Activated T-helper 1 cell treated with anti-CD3 and anti-CD28 coated beads, Interleukin-12 subunit alpha, Interleukin-12 subunit beta, Interleukin-2, Interleukin-4 antibody, amounts not matched to agents 30 ng/mL and 10 ng/mL and 1 ng/mL, durations not matched to agents 14 hours and 24 hours and 36 hours (primary cell): ENCODE results near the gene C3. TPM values are rescaled to one million over a fixed set of nuclear protein-coding genes. Genes with fewer than 3 reads are reported as not detected.
A peak's percentile ranks its signal among the peaks of the same experiment; 100 is the strongest.
"Not testable (repeated sequence)": the region's sequence is repeated elsewhere in the genome, so short reads cannot be mapped to it uniquely, and the experiment has no call there.

Source experiments
- DNase-seq: peaks from one replicate; pipeline ENCODE4 v3.0.0; 2021; ENCODE audit warnings: low spot score
- H3K27ac Mint-ChIP-seq: one replicate; pipeline ENCODE4 v1.8.0; 2021; ENCODE audit warnings: mild to moderate bottlenecking, mixed read lengths
- H3K27me3 Mint-ChIP-seq: one replicate; pipeline ENCODE4 v1.8.0; 2022; ENCODE audit warnings: mild to moderate bottlenecking, moderate library complexity, mixed read lengths; ENCODE audit not compliant: insufficient read depth
- H3K36me3 Mint-ChIP-seq: one replicate; pipeline ENCODE4 v1.8.0; 2021; ENCODE audit warnings: low read depth, mixed read lengths
- H3K4me1 Mint-ChIP-seq: one replicate; pipeline ENCODE4 v1.8.0; 2021; ENCODE audit warnings: low read depth, mixed read lengths
- H3K4me3 Mint-ChIP-seq: one replicate; pipeline ENCODE4 v1.8.0; 2021; ENCODE audit warnings: mild to moderate bottlenecking, moderate library complexity, mixed read lengths
- H3K9me3 Mint-ChIP-seq: one replicate; pipeline ENCODE4 v1.8.0; 2021; ENCODE audit warnings: mixed read lengths
- intact Hi-C: fragments of 100-400 bp; cut with micrococcal nuclease; formaldehyde crosslinking; loops from one replicate; pipeline ENCODE4 v1.15.1; 2024
- total RNA-seq: library from RNA; stranded (reverse); gene quantifications from 2 replicates; pipeline ENCODE4 v1.2.3, GENCODE V29; 2022

The C3 gene
- total RNA-seq, 1 donor from 2014 or later = 6.1 TPM

- Mint-ChIP-seq H3K27me3 (peaks cover 1% of the 10 kb centered on the region), H3K9me3 (peaks cover 2% of the 10 kb centered on the region), H3K4me1 (peaks cover 70% of the 10 kb centered on the region), H3K4me3 (no peak overlapping the region), H3K27ac (peak overlapping the region; percentile 24), H3K36me3 (peaks cover 14% of the 10 kb centered on the region)
- intact Hi-C loops = loop anchor here (5.0 kb wide), 2 partner anchors 130 to 140 kb away; partner anchors contain the start of gene TNFSF9
- DNase-seq = no peak
These were observed 47.7 kb downstream of the C3 start for GRCh38 chr19:6672693-6673290.

- H3K4me1 Mint-ChIP-seq = peaks cover 66% of the 10 kb centered on the region
- H3K4me3 Mint-ChIP-seq = no peak overlapping the region
- intact Hi-C loops = loop anchor here (5.0 kb wide), 2 partner anchors 130 to 140 kb away; partner anchors contain the start of gene TNFSF9
- peaks cover 1% of the 10 kb centered on the region for H3K27me3 Mint-ChIP-seq
- peak overlapping the region; percentile 50 for H3K27ac Mint-ChIP-seq
- H3K9me3 Mint-ChIP-seq = no peaks in the 10 kb centered on the region
- H3K36me3 Mint-ChIP-seq = peaks cover 19% of the 10 kb centered on the region
- DNase-seq = no peak
These were observed 48.5 kb downstream of the C3 start for GRCh38 chr19:6671960-6672359.

GRCh38 chr19:6668691-6669090 is 51.8 kb downstream of the C3 start:
- peaks cover 20% of the 10 kb centered on the region for H3K36me3 Mint-ChIP-seq
- intact Hi-C loops = no loop called here

GRCh38 chr19:6667114-6667627 is 53.3 kb downstream of the C3 start:
- Mint-ChIP-seq H3K27me3 (peaks cover 1% of the 10 kb centered on the region), H3K27ac (peak overlapping the region; percentile 57), H3K4me1 (peaks cover 30% of the 10 kb centered on the region), H3K4me3 (peak overlapping the region; percentile 80), H3K9me3 (no peaks in the 10 kb centered on the region), H3K36me3 (peaks cover 20% of the 10 kb centered on the region)
- no peak for DNase-seq
- intact Hi-C loops = no loop called here

More at GRCh38 chr19:6668691-6669090, 51.8 kb downstream of the C3 start:
- H3K27me3 Mint-ChIP-seq = peaks cover 1% of the 10 kb centered on the region
- peak overlapping the region; percentile 100 for H3K4me3 Mint-ChIP-seq
- DNase-seq = no peak
- H3K4me1 Mint-ChIP-seq = peaks cover 41% of the 10 kb centered on the region
- H3K27ac Mint-ChIP-seq = peak overlapping the region; percentile 94
- H3K9me3 Mint-ChIP-seq = no peaks in the 10 kb centered on the region

GRCh38 chr19:6664916-6665315 is 55.5 kb downstream of the C3 start:
- no peaks in the 10 kb centered on the region for H3K9me3 Mint-ChIP-seq
- DNase-seq = no peak
- H3K36me3 Mint-ChIP-seq = peaks cover 28% of the 10 kb centered on the region
- H3K27ac Mint-ChIP-seq = no peak overlapping the region
- H3K4me3 Mint-ChIP-seq = no peak overlapping the region
- intact Hi-C loops = loop anchor here (5.0 kb wide), 1 partner anchor 73 kb away; the partner anchor contains the start of gene CD70
- peaks cover 12% of the 10 kb centered on the region for H3K4me1 Mint-ChIP-seq
- H3K27me3 Mint-ChIP-seq = no peaks in the 10 kb centered on the region

- peaks cover 25% of the 10 kb centered on the region for H3K36me3 Mint-ChIP-seq
- intact Hi-C loops = loop anchor here (1.0 to 5.0 kb wide), 3 partner anchors 9 to 147 kb away; partner anchors contain the start of gene CD70
- no peak overlapping the region for H3K27ac Mint-ChIP-seq
- DNase-seq = no peak
- H3K27me3 Mint-ChIP-seq = no peaks in the 10 kb centered on the region
- no peaks in the 10 kb centered on the region for H3K9me3 Mint-ChIP-seq
- H3K4me3 Mint-ChIP-seq = no peak overlapping the region
- H3K4me1 Mint-ChIP-seq = peaks cover 12% of the 10 kb centered on the region
These were observed 56.9 kb downstream of the C3 start for GRCh38 chr19:6663236-6664201.

GRCh38 chr19:6662702-6663101 is 57.7 kb downstream of the C3 start:
- Mint-ChIP-seq H3K9me3 (no peaks in the 10 kb centered on the region), H3K27ac (no peak overlapping the region), H3K36me3 (peaks cover 30% of the 10 kb centered on the region), H3K4me1 (peaks cover 19% of the 10 kb centered on the region), H3K27me3 (no peaks in the 10 kb centered on the region), H3K4me3 (no peak overlapping the region)
- intact Hi-C loops = loop anchor here (1.0 to 5.0 kb wide), 3 partner anchors 8 to 146 kb away; partner anchors contain the start of gene CD70
- no peak for DNase-seq

GRCh38 chr19:6661509-6662244 is 58.8 kb downstream of the C3 start:
- Mint-ChIP-seq H3K4me3 (peak overlapping the region; percentile 66), H3K4me1 (peaks cover 26% of the 10 kb centered on the region), H3K36me3 (peaks cover 26% of the 10 kb centered on the region)
- peak; percentile 76 for DNase-seq
- H3K27ac Mint-ChIP-seq, H3K27me3 Mint-ChIP-seq, H3K9me3 Mint-ChIP-seq: not testable (repeated sequence)
- intact Hi-C loops = loop anchor here (1.0 to 5.0 kb wide), 8 partner anchors 9 to 145 kb away; partner anchors contain the start of genes CD70, GPR108 and TNFSF14

GRCh38 chr19:6660930-6661329 is 59.5 kb downstream of the C3 start:
- DNase-seq = no peak
- Mint-ChIP-seq H3K4me1 (peaks cover 33% of the 10 kb centered on the region), H3K4me3 (peak overlapping the region; percentile 66), H3K27ac (no peak overlapping the region), H3K27me3 (no peaks in the 10 kb centered on the region), H3K36me3 (peaks cover 28% of the 10 kb centered on the region), H3K9me3 (no peaks in the 10 kb centered on the region)
- intact Hi-C loops = loop anchor here (1.0 to 5.0 kb wide), 7 partner anchors 9 to 76 kb away; partner anchors contain the start of genes CD70, GPR108 and TNFSF14

GRCh38 chr19:6656390-6656789 is 64.1 kb downstream of the C3 start:
- Mint-ChIP-seq H3K36me3 (peaks cover 33% of the 10 kb centered on the region), H3K4me1 (peaks cover 66% of the 10 kb centered on the region)
- H3K27me3 Mint-ChIP-seq, H3K9me3 Mint-ChIP-seq, intact Hi-C loops, H3K27ac Mint-ChIP-seq, DNase-seq, H3K4me3 Mint-ChIP-seq: not testable (repeated sequence)

GRCh38 chr19:6654347-6655310 is 65.8 kb downstream of the C3 start:
- peak overlapping the region; percentile 75 for H3K4me3 Mint-ChIP-seq
- H3K27me3 Mint-ChIP-seq = no peaks in the 10 kb centered on the region
- peaks cover 27% of the 10 kb centered on the region for H3K36me3 Mint-ChIP-seq
- peaks cover 3% of the 10 kb centered on the region for H3K9me3 Mint-ChIP-seq
- H3K4me1 Mint-ChIP-seq = peaks cover 76% of the 10 kb centered on the region
- intact Hi-C loops = loop anchor here (1.0 to 2.0 kb wide), 6 partner anchors 9 to 82 kb away; partner anchors contain the start of genes GPR108 and TNFSF14
- DNase-seq = peak; percentile 55
- peak overlapping the region; percentile 98 for H3K27ac Mint-ChIP-seq
